ENCODE measurements around the gene HSPA12B. TPM values are rescaled to one million over a fixed set of nuclear protein-coding genes. Genes with fewer than 3 reads are reported as not detected.
A peak's percentile ranks its signal among the peaks of the same experiment; 100 is the strongest.

The HSPA12B gene
- total RNA-seq: 1 to 10 TPM; 3.9 to 9.4 TPM

GRCh38 chr20:3732327-3733118 lies at the start of gene HSPA12B:
HSPA12B (plus strand) TSS chr20:3732685; CDS start chr20:3738675, 5,990 bp downstream.
- Histone ChIP-seq H3K4me1 (replicated peaks) (no peaks in the 10 kb centered on the region), H3K27me3 (replicated peaks; ENCODE audit: insufficient read depth) (no peaks in the 10 kb centered on the region), H3K27ac (no peak within 1 kb of the TSS), H3K4me3 (peak within 1 kb of the TSS; percentile 5 to 12), H3K36me3 (no peaks in the 10 kb centered on the region), H3K9me3 (no peaks in the 10 kb centered on the region)
- TF ChIP-seq CTCF (IDR thresholded peaks at IDR 0.05): no peak
- TF ChIP-seq POLR2AphosphoS5 (IDR thresholded peaks at IDR 0.05): no peak
- no peak for TF ChIP-seq POLR2A (IDR thresholded peaks at IDR 0.05)
- no peak for DNase-seq (ENCODE audit: low spot score)
- intact Hi-C loops (cut with DNase I): no loop called here
- WGBS: 6% methylated on average over 55 of the region's 67 CpGs

GRCh38 chr20:3685341-3685740 lies 47.1 kb upstream of the HSPA12B start:
- WGBS: 63% methylated on average over 7 of the region's 7 CpGs
- no peak overlapping the region for H3K27ac ChIP-seq
- intact Hi-C loops (cut with DNase I): no loop called here
- no peak for TF ChIP-seq POLR2AphosphoS5 (IDR thresholded peaks at IDR 0.05)
- no peak for TF ChIP-seq CTCF (IDR thresholded peaks at IDR 0.05)
- no peak for TF ChIP-seq POLR2A (IDR thresholded peaks at IDR 0.05)
- H3K4me1 ChIP-seq (replicated peaks): peaks cover 5% of the 10 kb centered on the region
- H3K4me3 ChIP-seq: no peak overlapping the region
- H3K27me3 ChIP-seq (replicated peaks; ENCODE audit: insufficient read depth): no peaks in the 10 kb centered on the region
- no peak for DNase-seq (ENCODE audit: low spot score)
- H3K9me3 ChIP-seq: no peaks in the 10 kb centered on the region
- no peaks in the 10 kb centered on the region for H3K36me3 ChIP-seq

GRCh38 chr20:3686421-3686820 lies 46.1 kb upstream of the HSPA12B start:
- no peak for TF ChIP-seq POLR2AphosphoS5 (IDR thresholded peaks at IDR 0.05)
- TF ChIP-seq CTCF (IDR thresholded peaks at IDR 0.05): no peak
- TF ChIP-seq POLR2A (IDR thresholded peaks at IDR 0.05): no peak
- Histone ChIP-seq H3K27ac (peak overlapping the region in 1 of 2 donors; percentile 34), H3K27me3 (replicated peaks; ENCODE audit: insufficient read depth) (no peaks in the 10 kb centered on the region), H3K9me3 (no peaks in the 10 kb centered on the region), H3K4me3 (no peak overlapping the region), H3K4me1 (replicated peaks) (peaks cover 5% of the 10 kb centered on the region), H3K36me3 (no peaks in the 10 kb centered on the region)
- 37% methylated on average over 7 of the region's 7 CpGs for WGBS
- no peak for DNase-seq (ENCODE audit: low spot score)
- intact Hi-C loops (cut with DNase I): no loop called here

- H3K4me3 ChIP-seq: no peak overlapping the region
- H3K4me1 ChIP-seq (replicated peaks): peaks cover 5% of the 10 kb centered on the region
- peak overlapping the region; percentile 27 to 34 for H3K27ac ChIP-seq
- no peaks in the 10 kb centered on the region for H3K9me3 ChIP-seq
- TF ChIP-seq CTCF (IDR thresholded peaks at IDR 0.05) (no peak), POLR2AphosphoS5 (IDR thresholded peaks at IDR 0.05) (peak; percentile 93)
- no peaks in the 10 kb centered on the region for H3K27me3 ChIP-seq (replicated peaks; ENCODE audit: insufficient read depth)
- 12% methylated on average over 9 of the region's 9 CpGs for WGBS
- no peaks in the 10 kb centered on the region for H3K36me3 ChIP-seq
- DNase-seq (ENCODE audit: low spot score): peak; percentile 80
- intact Hi-C loops (cut with DNase I): no loop called here
Observed at GRCh38 chr20:3686867-3687321, 45.6 kb upstream of the HSPA12B start.

GRCh38 chr20:3687655-3688054 lies 44.8 kb upstream of the HSPA12B start:
- no peaks in the 10 kb centered on the region for H3K27me3 ChIP-seq (replicated peaks; ENCODE audit: insufficient read depth)
- 75% methylated on average over 2 of the region's 2 CpGs for WGBS
- intact Hi-C loops (cut with DNase I): no loop called here
- DNase-seq (ENCODE audit: low spot score): no peak
- no peak for TF ChIP-seq CTCF (IDR thresholded peaks at IDR 0.05)
- no peak for TF ChIP-seq POLR2A (IDR thresholded peaks at IDR 0.05)
- no peak for TF ChIP-seq POLR2AphosphoS5 (IDR thresholded peaks at IDR 0.05)
- peaks cover 5% of the 10 kb centered on the region for H3K4me1 ChIP-seq (replicated peaks)
- peak overlapping the region in 1 of 2 donors; percentile 34 for H3K27ac ChIP-seq
- no peaks in the 10 kb centered on the region for H3K9me3 ChIP-seq
- no peak overlapping the region for H3K4me3 ChIP-seq
- H3K36me3 ChIP-seq: no peaks in the 10 kb centered on the region

All from prostate gland (tissue), 2 donors.